ENCODE results near the gene PNKP.

The PNKP gene

DNA sequence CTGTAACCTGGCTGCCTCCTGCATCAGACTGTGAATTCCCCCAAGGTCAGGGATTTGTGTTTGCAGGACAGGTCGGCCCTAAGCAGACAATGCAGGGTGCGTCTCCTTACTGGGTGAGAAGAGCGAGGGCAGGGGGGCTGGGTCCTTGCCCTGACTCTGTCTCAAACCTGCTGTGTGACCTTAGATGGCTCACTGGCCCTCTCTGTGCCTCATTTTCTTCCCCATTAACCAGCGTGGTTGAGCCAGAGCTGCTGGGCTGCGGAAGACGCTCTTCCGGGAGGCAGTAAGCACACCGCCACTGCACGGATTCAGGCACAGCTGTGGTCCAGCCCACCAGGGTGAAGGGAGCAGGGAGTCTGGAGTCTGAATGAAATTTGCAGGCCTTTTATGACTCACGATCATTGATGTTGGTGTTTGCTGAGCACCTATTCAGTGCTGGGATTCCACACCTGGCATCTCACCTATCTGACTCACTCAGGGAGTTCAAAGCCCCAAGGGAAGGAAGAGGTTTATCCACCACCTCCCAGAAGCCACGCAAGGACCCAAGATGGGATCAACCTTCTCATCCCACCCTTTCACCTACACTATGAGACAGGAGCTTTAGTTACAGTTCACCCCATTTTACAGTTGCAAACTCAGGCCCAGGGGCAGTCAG is 7.3 kb upstream of the PNKP start:
- DNase-seq = no peak

DNA sequence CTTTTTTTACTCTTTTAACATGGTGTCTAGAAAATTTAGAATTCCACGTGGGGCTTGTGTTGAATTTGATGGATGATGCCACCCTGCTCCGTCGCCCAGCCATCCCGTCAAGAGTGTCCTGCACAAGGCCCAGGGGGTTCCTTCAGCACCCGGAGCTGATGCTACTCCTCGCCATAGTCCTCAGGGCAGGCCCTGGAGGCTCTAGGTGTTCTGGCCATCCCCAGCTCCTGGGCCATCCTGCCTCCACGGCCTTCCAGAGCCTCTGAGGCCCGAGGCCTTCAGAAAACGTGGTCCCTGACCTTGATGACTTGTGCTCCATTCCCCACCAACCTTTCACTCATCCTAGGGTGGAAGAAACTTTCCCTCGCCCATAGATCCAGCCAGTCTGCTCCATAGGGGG is 6.5 kb upstream of the PNKP start:
- no peak for DNase-seq

DNA sequence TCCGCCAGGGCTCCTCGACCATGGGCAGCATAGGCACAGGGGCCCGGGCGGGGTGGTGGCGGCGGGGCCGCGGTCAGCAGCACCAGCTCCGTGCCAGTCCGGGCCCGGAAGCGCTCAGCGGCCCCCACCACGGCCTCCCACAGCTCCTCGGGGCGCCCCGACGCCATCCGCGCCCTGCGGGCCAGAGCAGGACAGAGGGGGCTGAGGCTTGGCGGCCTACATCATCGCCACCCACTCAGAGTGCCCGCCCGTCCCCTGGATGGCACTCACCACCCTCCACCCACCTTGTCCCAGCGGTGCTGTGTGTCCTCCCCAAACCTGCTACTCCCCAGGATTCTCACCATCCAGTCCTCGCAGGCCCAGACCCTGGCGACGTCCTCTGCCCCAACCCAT is 5.7 kb upstream of the PNKP start:
- DNase-seq = no peak

DNA sequence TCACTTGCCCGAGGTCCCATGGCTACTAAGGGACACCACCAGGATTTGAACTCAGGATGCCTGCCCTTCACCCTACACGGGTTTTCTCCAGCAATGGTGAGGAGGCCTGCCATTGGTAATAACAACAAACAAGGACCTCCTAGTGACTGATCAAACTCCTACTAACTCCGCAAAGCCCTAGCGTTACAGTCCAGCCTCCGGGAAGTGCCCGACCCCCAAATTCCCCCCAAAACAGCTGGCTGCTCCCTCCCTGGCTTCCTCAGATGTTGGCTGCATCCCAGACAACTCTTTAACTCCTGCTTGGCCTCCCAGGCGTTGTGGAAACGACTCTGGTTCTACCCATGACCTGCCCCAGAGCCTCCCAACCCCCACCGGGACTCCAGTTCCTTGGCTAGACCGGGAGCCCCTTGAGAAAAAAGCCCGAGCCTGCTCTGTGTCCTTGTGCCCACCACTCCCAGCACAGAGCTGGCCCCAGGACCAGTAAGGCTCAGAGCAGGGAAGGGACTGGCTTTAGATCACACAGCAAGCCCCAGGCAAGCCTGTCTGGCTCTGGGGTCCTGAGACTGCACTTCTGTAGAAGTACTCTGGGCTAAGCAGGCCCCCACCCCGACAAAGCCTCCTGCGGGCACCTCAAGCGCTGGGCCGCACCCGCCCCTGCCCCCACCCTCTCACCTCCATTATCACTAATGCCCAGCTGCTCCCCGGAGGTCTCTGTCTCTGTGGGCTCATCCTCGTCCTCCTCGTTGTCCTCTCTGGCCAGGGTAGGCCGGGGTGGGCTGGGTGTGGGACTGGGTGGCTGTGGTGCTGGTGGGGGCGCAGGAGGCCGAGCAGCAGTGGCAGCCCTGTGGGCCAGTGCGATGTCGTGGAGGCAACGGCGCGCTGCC is 5.1 kb upstream of the PNKP start:
- DNase-seq = no peak

DNA sequence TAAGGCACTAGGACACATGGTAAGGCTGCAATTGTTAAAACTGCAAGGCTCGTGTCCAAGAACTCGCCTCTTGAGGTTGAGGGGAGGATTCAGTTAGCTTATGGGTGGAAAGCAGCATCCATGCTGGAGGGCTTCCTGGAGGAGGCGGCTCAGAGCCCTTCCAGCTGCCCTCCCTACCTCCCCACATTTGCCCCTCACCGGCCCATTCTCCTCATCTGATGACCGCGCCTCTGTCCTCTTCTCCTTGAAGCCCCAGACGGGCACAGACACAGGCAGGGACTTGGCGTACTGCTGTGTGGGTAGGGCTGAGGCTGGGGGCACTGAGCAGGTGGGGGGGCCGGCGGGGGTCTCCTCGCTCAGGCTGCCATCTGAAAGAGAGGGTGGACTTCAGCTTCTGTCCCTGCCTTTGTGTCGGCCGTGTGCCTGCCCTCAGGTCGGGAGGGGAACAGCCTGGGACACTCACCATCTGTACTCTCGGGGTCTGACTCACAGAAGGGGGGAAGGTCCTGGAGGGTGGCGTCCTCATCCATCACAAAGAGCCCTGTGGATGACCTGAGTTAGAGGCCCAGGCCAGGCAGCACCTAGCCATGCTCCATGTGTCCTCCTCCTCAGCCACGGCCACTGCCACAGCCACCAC is 4.1 kb upstream of the PNKP start:
- DNase-seq = no peak

DNA sequence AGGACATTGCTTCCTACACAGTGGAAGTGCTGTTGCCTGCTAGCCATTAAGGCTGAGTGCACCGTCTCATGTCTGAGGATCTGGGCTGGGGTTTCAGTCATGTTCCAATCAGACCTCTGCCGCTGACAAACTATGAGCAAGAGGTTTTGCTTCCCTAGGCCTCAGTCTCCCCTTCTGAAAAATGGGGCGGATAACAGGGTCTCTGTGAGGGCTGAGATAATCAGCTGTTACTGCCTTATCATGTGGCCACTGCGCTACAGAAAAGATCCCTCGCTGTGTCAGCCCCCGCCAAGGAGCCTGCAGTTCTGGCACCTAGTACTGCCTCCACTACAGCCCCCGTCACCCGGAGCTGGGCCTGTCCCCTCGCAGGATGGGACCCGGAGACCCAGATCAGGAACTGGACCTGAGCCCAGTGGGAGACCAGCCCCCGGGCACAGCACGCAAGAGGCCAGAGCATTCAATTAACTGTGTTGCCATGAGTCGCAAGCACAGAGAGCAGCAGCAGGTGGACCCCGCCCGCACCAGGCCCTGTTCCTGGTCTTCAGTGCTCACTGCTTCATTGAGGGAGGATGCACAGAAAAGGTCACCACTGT is 3.0 kb upstream of the PNKP start:
- DNase-seq = no peak

DNA sequence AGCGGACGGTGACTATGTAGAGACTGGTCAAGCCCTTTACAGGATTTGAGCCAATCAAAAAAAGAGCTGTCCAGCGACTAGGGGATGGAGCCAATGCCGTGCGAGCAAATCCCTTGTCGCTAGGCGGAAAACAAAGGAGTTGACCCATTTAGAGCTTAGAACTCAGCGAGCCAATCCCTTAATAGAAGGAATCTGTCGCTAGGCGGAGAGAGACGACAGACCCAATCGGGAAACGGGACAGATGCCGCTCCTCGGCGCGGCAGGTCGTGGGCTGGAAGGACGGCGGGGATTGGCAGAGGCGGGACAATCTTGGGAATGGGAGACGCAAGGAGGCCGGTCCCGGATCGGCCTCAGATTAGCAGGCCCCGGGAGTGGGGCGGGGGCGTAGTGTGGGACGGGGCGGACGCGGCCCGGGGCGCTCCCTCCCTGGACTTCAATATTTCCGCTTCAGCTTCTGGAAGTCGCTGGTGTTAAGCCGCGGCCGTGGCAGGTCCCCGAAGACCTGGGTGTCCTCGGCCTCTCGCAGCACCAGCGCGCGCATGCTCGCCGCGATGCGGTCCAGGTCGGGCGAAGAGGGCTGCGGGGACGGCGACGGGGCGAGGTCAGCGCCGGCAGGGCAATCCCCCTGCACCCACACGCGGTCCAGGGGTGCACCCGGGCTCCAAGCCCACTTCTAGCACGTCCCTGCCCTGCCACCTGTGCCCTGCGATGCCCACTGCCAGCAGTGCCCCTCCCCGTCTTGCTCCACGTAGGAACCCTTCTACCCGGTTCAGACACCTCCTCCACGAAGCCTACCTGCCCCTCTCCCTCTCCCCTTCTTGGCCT is 2.3 kb upstream of the PNKP start:
- peak; percentile 91 for DNase-seq

DNA sequence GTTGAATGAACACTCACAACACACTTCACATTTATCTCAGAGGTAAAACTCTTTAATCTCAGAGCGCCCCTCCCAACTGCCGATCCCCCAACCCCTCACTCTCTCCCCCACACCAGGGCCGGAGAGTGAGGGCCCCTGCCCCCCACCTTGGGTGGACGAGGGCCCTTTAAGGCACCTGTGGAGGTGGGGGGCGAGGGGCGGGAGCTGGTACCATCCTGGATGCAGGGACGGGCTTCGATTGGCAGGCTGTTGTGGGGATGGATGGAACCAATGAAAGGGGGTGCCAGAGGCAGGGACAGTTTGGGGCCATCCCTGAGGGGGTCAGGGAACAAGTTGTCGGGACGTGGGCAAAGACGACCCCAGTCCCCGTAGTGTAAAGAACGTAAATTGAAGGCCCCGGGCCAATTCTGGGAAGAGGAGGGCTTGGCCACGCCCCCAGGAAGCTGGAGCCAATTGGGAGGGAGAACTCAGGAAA is 1.7 kb upstream of the PNKP start:
- DNase-seq = no peak

DNA sequence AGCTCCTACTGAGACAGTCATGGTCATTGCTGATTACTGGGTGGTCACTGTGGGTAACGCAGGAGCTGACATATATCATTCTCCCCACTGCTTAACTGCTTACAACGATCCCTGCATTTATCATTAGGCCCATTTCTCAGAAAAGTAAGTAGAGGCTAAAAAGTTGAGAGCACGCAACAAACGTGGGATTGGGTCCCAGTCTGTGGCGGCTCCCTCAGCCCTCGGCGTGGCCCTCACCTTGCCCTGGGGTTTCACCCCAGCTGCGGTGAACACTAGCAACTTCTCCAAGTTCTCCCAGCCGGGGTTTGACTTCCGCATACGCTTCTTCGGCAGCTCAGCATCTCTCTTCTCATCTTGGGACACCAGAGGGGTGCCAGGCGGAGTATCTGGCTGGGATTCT is 2.5 kb downstream of the PNKP start:
- DNase-seq = no peak

DNA sequence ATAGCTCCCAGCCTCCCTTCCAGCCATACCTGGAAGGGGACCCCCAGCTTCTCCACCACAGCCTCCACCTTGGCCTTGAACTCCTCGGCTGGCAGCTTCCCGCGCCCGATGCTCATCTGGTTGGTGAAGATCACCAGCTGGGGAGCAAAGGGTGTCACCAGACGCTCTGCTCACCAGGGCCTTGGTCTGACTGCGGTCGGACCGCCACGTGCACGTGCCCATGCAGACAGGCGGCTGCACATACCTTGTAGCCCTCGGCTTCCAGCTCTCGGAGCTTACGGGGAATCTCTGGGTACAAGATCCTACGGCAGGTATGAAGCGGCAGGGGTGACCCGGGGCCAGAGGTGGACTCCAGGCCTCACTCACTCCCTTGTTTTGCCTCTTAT is 3.4 kb downstream of the PNKP start:
- DNase-seq = no peak

DNA sequence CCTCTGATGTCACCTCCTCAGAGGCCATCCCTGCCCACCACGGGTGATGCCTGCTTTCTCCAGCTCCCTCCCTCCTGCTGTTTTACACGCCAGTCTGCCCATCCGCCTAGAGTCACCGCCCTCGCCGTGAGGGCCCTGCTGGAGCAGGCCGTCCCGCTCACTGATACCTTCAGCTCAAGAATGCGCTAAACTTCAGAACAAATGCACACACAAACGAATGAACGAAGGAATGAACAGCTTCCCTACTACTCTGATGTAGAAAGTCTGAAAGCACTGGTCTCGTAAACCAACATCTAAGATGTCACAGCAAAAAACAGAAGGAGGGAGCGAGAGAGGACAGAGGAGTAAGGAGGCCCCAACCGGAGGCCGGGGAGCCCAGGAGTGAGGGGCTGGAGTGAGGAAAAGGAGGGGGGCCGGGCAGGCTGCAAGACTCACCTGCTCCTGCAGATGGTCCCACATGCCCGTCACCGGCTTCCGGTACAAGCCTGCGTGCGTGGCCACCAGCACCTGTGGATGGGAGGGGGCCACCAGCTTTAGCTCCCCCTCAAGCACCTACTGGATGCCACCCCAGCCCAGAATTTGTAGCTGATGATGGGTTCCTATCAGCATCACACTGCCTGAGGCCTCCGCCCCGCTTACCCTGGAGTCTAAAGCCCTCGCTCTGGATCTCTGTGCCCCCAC is 4.0 kb downstream of the PNKP start:
- no peak for DNase-seq

DNA sequence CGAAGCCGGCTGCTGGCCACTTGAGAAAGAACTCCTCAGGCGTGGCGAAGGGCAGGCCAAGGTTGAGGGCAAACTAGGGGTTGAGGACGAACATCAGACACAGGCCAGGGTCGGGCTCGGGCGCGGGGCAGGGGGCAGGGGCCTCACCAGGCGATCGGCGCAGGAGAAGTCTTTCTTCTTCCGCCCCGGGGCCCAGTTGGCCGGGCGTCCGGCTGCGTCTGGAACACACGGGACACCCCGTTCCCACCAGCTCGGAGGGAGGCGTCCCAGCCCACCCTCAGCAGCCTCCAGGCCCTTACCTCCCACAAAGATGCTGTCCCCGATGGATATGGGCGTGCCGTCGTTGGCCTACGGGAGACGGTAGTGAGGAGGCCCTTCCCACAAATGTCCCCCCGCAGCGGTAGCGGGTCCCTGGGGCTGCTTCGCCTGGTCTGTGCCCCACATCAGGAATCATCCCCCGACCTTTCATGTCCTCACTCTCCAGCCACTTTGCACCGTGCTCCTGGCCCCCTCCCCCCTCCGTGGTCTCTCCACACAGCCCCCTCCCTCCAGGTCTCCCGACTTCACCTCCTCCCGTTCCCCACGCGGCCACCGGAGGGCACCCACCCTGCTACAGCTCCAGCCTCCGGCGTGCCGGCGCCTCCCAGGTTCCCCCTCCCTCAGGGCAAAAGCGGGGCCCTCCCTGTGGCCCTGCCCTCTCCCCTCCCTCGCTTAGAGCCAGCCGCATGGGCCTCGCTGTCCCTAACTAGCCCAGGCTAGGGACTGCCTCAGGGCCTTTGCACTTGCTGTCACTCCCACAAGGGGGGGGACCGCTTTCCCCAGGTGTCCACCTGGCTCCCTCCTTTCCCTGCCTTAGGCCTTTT is 4.8 kb downstream of the PNKP start:
- DNase-seq = no peak

DNA sequence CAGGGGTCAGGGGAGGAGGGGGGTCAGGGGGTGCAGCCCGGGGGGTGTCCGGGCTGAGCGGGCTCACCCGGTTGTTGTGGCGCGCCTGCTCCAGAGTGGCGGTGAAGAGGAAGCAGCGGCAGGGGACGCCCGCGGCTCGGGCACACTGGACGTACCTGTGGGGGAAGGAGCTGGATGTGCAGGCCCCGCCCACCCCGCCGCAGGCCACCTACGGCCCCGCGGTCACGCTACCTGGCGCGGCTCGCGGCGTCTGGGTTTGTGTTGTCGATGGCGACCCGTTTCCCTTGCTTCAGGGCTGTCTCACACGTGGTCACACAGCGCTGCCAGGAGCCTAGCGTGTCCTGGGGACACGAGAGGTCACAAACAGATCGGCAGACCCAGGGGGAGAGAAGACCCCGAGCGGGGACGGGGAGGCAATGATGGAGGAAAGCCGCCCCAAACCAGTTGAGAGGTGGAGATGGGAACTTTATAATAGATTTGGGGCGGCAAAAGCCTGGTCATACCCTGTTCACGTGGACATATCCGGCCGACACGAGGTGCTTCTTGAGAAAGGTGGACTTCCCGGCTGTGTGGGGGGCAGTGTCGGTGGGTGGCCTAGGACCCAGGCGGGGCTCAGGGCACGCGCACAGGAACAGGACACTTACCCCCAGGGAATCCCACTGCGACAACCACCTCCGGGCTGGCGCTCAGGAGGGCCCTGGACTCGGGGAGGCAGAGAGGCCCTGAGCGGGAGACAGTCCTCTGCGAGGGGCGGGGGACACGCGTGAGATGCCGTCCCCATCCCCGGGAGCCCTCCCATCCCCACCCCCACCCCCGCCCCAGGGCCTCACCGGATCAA is 5.6 kb downstream of the PNKP start:
- no peak for DNase-seq

DNA sequence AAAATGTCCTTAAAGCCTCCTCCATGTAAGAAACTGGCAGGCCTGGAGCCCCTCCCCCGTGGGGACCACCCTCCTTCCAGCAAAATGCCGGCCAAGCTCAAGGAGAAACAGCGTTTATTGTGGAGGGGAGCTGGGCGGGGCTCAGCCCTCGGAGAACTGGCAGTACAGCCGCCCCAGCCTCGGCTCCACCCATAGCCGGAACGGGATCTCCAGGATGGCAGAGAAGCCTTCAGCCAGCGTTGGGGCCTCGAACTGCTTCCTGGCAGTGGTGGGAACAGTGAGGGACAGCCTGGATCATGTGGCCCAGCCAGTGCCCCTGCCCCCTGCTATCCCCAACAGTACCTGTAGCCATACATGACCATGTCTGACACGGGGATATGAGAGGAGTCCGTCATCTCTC is 6.3 kb downstream of the PNKP start:
- DNase-seq = no peak

DNA sequence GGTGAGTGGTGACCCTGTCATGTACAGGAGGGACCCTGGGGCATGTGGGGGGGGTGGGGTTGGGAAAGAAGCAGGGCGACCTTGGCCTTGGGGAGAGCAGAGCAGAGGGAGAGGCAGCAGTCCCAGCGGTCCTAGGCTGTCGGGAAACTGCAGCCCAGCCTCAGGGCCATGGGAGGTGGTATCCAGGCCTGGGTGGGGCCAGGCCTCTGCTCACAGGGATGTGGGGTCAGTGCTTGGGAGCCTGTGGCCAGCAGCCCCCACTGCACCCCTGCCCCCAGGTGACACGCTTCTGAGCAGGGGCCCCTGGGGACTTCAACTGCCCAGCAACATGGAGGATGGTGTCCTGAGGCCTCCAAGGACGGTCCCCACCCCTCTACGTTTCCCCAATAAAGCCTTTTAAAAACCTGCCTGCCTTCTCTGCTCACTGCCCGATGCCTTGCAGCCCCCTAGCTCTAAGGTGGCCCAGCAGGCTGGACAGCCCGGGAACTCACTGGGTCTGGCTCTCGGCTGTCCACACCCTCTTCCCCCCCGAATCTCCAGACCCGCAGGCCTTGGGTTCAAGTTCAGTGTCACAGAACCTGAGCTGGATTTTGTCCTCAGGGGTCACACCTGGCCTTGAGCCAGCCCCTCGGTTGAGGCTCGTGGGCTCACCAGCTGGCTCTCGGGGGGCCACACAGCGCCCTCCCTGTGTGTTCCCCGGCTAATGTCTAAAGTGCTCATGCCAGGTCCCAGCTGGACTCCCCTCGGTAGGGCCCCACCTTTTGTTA is 6.9 kb downstream of the PNKP start:
- no peak for DNase-seq

DNA sequence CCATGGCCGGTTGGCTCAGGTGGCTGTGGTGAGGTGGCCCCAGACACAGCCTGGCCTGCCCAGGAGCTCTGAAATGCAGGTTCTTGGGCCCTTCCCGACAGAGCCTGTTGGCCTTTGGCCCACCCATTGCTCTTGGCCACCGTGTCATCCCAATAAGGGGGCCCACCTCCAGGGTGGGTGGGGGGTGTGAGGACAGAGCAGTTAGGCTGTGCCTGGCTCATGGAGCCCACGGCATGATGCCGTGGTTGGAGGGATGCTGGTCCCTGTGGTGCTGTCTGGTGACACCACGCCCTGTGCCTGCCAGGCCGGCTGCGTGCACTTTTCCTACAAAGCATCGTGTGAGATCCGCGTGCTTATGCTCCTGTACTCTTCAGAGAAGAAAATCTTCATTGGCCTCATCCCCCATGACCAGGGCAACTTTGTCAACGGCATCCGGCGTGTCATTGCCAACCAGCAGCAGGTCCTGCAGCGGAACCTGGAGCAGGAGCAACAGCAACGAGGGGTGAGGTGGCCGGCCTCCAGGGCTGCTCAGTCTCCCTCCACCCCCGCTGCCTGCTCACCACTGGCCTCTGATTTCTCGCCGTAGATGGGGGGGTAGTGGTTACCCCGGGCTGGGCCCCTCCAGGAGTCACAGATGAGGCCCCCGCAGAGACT is 7.6 kb downstream of the PNKP start:
- no peak for DNase-seq

DNA sequence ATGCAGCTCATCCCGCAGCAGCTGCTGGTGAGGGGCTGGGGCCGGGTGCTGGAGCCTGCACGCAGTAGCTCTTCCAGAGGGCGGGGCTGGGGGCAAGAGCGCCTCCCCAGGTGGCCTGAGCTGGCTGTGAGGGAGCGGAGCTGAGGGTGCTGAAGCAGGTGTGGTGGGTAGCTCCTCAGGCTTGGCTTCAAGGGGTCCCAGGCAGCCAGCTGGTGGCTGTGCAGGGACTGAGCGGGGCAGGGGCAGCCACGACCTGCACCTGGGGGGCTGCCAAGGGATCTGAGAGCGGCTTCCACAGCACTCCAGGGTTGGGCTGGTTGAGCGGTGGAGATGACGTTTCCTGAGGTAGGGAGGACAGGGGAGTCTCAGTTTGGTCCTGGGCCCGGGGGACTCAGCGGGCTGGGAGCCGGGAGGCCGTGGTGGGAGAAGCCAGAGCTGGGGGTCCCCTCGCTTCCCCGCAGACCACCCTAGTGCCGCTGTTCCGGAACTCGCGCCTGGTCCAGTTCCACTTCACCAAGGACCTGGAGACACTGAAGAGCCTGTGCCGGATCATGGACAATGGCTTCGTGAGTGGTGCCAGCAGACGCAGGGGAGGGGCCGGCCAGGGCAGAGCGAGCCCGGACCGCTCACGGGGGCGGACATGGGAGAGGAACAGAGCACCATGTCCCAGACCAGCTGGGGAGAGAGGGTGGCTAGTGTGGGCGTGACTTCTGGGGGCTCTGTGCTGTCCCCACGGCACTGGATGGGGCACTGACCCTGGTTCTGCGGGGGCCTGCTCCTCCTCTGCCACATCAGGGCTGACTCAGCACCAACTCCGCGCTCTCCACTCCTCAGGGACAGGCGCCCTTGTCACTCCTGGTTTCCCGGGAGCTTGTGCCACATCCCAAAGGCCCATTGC is 9.0 kb downstream of the PNKP start:
- DNase-seq = no peak

DNA sequence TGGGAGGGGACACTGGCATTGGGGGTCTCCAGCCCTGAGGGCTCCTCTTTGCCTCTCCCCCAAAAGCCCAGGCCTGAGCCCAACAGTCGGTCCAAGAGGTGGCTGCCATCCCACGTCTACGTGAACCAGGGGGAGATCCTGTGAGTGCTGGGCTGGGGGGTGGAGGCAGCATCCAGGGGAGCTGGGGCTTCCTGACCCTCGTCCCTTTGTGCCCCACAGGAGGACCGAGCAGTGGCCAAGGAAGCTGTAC is 9.6 kb downstream of the PNKP start:
- no peak for DNase-seq
